Measurements from ENCODE around the gene CHRNA5.

Gene CHRNA5

GRCh38 chr15:78620527-78621421, 55.5 kb downstream of the CHRNA5 start, which contains the start of gene CHRNA3:
Gene CHRNA3, minus strand, starts transcription at chr15:78620996. Its CDS starts 202 bp downstream, at chr15:78620794.
- Histone ChIP-seq H3K9me3 (ENCODE audit: insufficient read depth, low read depth, low read length) (no peaks in the 10 kb centered on the region), H3K36me3 (ENCODE audit: insufficient read depth, low read depth, low read length) (no peaks in the 10 kb centered on the region), H3K9ac (ENCODE audit: low read depth, low read length) (no peak within 1 kb of the TSS), H3K27ac (ENCODE audit: low read length) (no peak within 1 kb of the TSS), H3K4me1 (ENCODE audit: insufficient read depth, low read length) (no peaks in the 10 kb centered on the region), H3K4me3 (ENCODE audit: low read length) (peak within 1 kb of the TSS; percentile 67), H3K27me3 (ENCODE audit: insufficient read depth, low read length) (peaks cover 43% of the 10 kb centered on the region)

GRCh38 chr15:78621810-78622402, 56.6 kb downstream of the CHRNA5 start:
- no peak overlapping the region for H3K4me3 ChIP-seq (ENCODE audit: low read length)
- peaks cover 43% of the 10 kb centered on the region for H3K27me3 ChIP-seq (ENCODE audit: insufficient read depth, low read length)
- no peaks in the 10 kb centered on the region for H3K9me3 ChIP-seq (ENCODE audit: insufficient read depth, low read depth, low read length)
- H3K4me1 ChIP-seq (ENCODE audit: insufficient read depth, low read length) = no peaks in the 10 kb centered on the region
- no peak overlapping the region for H3K27ac ChIP-seq (ENCODE audit: low read length)
- no peak overlapping the region for H3K9ac ChIP-seq (ENCODE audit: low read depth, low read length)
- no peaks in the 10 kb centered on the region for H3K36me3 ChIP-seq (ENCODE audit: insufficient read depth, low read depth, low read length)

GRCh38 chr15:78623786-78624497, 58.6 kb downstream of the CHRNA5 start:
- no peak overlapping the region for H3K4me3 ChIP-seq (ENCODE audit: low read length)
- H3K9me3 ChIP-seq (ENCODE audit: insufficient read depth, low read depth, low read length) = no peaks in the 10 kb centered on the region
- no peak overlapping the region for H3K9ac ChIP-seq (ENCODE audit: low read depth, low read length)
- no peak overlapping the region for H3K27ac ChIP-seq (ENCODE audit: low read length)
- H3K4me1 ChIP-seq (ENCODE audit: insufficient read depth, low read length) = no peaks in the 10 kb centered on the region
- H3K36me3 ChIP-seq (ENCODE audit: insufficient read depth, low read depth, low read length) = no peaks in the 10 kb centered on the region
- H3K27me3 ChIP-seq (ENCODE audit: insufficient read depth, low read length) = peaks cover 38% of the 10 kb centered on the region

- H3K27me3 ChIP-seq (ENCODE audit: insufficient read depth, low read length) = peaks cover 28% of the 10 kb centered on the region
- H3K9ac ChIP-seq (ENCODE audit: low read depth, low read length) = no peak overlapping the region
- no peak overlapping the region for H3K4me3 ChIP-seq (ENCODE audit: low read length)
- H3K4me1 ChIP-seq (ENCODE audit: insufficient read depth, low read length) = no peaks in the 10 kb centered on the region
- H3K36me3 ChIP-seq (ENCODE audit: insufficient read depth, low read depth, low read length) = no peaks in the 10 kb centered on the region
- no peaks in the 10 kb centered on the region for H3K9me3 ChIP-seq (ENCODE audit: insufficient read depth, low read depth, low read length)
- no peak overlapping the region for H3K27ac ChIP-seq (ENCODE audit: low read length)
Measured at GRCh38 chr15:78624651-78625590, 59.6 kb downstream of the CHRNA5 start.

GRCh38 chr15:78625606-78626280, 60.4 kb downstream of the CHRNA5 start:
- Histone ChIP-seq H3K27me3 (ENCODE audit: insufficient read depth, low read length) (peaks cover 20% of the 10 kb centered on the region), H3K27ac (ENCODE audit: low read length) (no peak overlapping the region)

GRCh38 chr15:78626381-78626995, 61.2 kb downstream of the CHRNA5 start:
- no peak overlapping the region for H3K27ac ChIP-seq (ENCODE audit: low read length)
- peaks cover 13% of the 10 kb centered on the region for H3K27me3 ChIP-seq (ENCODE audit: insufficient read depth, low read length)
- H3K9ac ChIP-seq (ENCODE audit: low read depth, low read length) = no peak overlapping the region
- no peak overlapping the region for H3K4me3 ChIP-seq (ENCODE audit: low read length)
- no peaks in the 10 kb centered on the region for H3K4me1 ChIP-seq (ENCODE audit: insufficient read depth, low read length)
- no peaks in the 10 kb centered on the region for H3K9me3 ChIP-seq (ENCODE audit: insufficient read depth, low read depth, low read length)
- no peaks in the 10 kb centered on the region for H3K36me3 ChIP-seq (ENCODE audit: insufficient read depth, low read depth, low read length)

More at GRCh38 chr15:78625606-78626280, 60.4 kb downstream of the CHRNA5 start:
- H3K4me3 ChIP-seq (ENCODE audit: low read length) = no peak overlapping the region
- no peaks in the 10 kb centered on the region for H3K9me3 ChIP-seq (ENCODE audit: insufficient read depth, low read depth, low read length)
- no peaks in the 10 kb centered on the region for H3K36me3 ChIP-seq (ENCODE audit: insufficient read depth, low read depth, low read length)
- no peak overlapping the region for H3K9ac ChIP-seq (ENCODE audit: low read depth, low read length)
- no peaks in the 10 kb centered on the region for H3K4me1 ChIP-seq (ENCODE audit: insufficient read depth, low read length)

GRCh38 chr15:78627348-78627747, 62.0 kb downstream of the CHRNA5 start:
- H3K36me3 ChIP-seq (ENCODE audit: insufficient read depth, low read depth, low read length) = no peaks in the 10 kb centered on the region
- H3K9ac ChIP-seq (ENCODE audit: low read depth, low read length) = no peak overlapping the region
- H3K4me3 ChIP-seq (ENCODE audit: low read length) = no peak overlapping the region
- H3K27me3 ChIP-seq (ENCODE audit: insufficient read depth, low read length) = peaks cover 5% of the 10 kb centered on the region
- no peaks in the 10 kb centered on the region for H3K9me3 ChIP-seq (ENCODE audit: insufficient read depth, low read depth, low read length)
- no peaks in the 10 kb centered on the region for H3K4me1 ChIP-seq (ENCODE audit: insufficient read depth, low read length)
- H3K27ac ChIP-seq (ENCODE audit: low read length) = no peak overlapping the region

- H3K4me1 ChIP-seq (ENCODE audit: insufficient read depth, low read length) = no peaks in the 10 kb centered on the region
- H3K9me3 ChIP-seq (ENCODE audit: insufficient read depth, low read depth, low read length) = no peaks in the 10 kb centered on the region
- H3K27ac ChIP-seq (ENCODE audit: low read length) = no peak overlapping the region
- no peaks in the 10 kb centered on the region for H3K36me3 ChIP-seq (ENCODE audit: insufficient read depth, low read depth, low read length)
- no peak overlapping the region for H3K4me3 ChIP-seq (ENCODE audit: low read length)
- H3K27me3 ChIP-seq (ENCODE audit: insufficient read depth, low read length) = no peaks in the 10 kb centered on the region; the same call in 1 of the 2 replicates
- no peak overlapping the region for H3K9ac ChIP-seq (ENCODE audit: low read depth, low read length)
Measured at GRCh38 chr15:78628227-78628626, 62.9 kb downstream of the CHRNA5 start.

- Histone ChIP-seq H3K4me3 (ENCODE audit: low read length) (no peak overlapping the region), H3K36me3 (ENCODE audit: insufficient read depth, low read depth, low read length) (no peaks in the 10 kb centered on the region), H3K4me1 (ENCODE audit: insufficient read depth, low read length) (no peaks in the 10 kb centered on the region), H3K27ac (ENCODE audit: low read length) (no peak overlapping the region), H3K9ac (ENCODE audit: low read depth, low read length) (no peak overlapping the region), H3K9me3 (ENCODE audit: insufficient read depth, low read depth, low read length) (no peaks in the 10 kb centered on the region), H3K27me3 (ENCODE audit: insufficient read depth, low read length) (no peaks in the 10 kb centered on the region)
Measured at GRCh38 chr15:78629031-78629715, 63.9 kb downstream of the CHRNA5 start.

GRCh38 chr15:78629716-78630065, 64.4 kb downstream of the CHRNA5 start:
- Histone ChIP-seq H3K4me1 (ENCODE audit: insufficient read depth, low read length) (no peaks in the 10 kb centered on the region), H3K27me3 (ENCODE audit: insufficient read depth, low read length) (no peaks in the 10 kb centered on the region), H3K9me3 (ENCODE audit: insufficient read depth, low read depth, low read length) (no peaks in the 10 kb centered on the region), H3K27ac (ENCODE audit: low read length) (no peak overlapping the region), H3K9ac (ENCODE audit: low read depth, low read length) (no peak overlapping the region), H3K36me3 (ENCODE audit: insufficient read depth, low read depth, low read length) (no peaks in the 10 kb centered on the region), H3K4me3 (ENCODE audit: low read length) (no peak overlapping the region)
